Caco-2 (cell line): ENCODE results near the gene LOXL1. TPM values are rescaled to one million over a fixed set of nuclear protein-coding genes. Genes with fewer than 3 reads are reported as not detected.

ENCODE experiments used
- BruUV-seq: library from RNA; stranded (reverse); fragments of 400-500 nt; replicated peaks from 2 replicates; lab custom pipeline; 2021; lab: Mats Ljungman, UMichigan
- CTCF ChIA-PET: fragments of 300-600 bp; sonication (Branson Sonifier 250); formaldehyde crosslinking; loops from one replicate; lab custom pipeline; 2022; ENCODE audit warnings: antibody characterized with exemption; lab: Charles Lee
- POLR2A ChIA-PET: fragments of 300-600 bp; sonication (Branson Sonifier 250); formaldehyde crosslinking; loops from one replicate; lab custom pipeline; 2022; ENCODE audit warnings: antibody characterized with exemption; lab: Charles Lee
- DNase-seq, 2 experiments: peaks; one replicate each; pipeline versions ENCODE4 v3.0.0 to v3.0.0-alpha.2; 2020 to 2022
- H3K27me3 ChIP-seq: replicated peaks from 2 replicates; pipeline ENCODE4 v1.6.0; 2011; ENCODE audit warnings: low read length; ENCODE audit not compliant: control insufficient read depth, insufficient read depth
- H3K36me3 ChIP-seq: 2 replicates; pipeline ENCODE4 v1.5.1; 2011; ENCODE audit warnings: low read length; ENCODE audit not compliant: control insufficient read depth, insufficient read depth
- H3K4me1 ChIP-seq: fragments of 250-450 bp; sonication (Bioruptor Pico); 2 replicates; pipeline ENCODE4 v1.5.1; 2020; ENCODE audit warnings: mild to moderate bottlenecking
- H3K4me3 ChIP-seq: 2 replicates; pipeline ENCODE4 v1.5.1; 2011; ENCODE audit warnings: low read depth, mild to moderate bottlenecking, control low read depth, low read length
- H3K9me3 ChIP-seq: fragments of 250-450 bp; sonication (Bioruptor Pico); 2 replicates; pipeline ENCODE4 v1.5.1; 2020; ENCODE audit warnings: mild to moderate bottlenecking, moderate library complexity
- H3K27ac Mint-ChIP-seq: one replicate; pipeline ENCODE4 v1.8.0; 2022; ENCODE audit warnings: mixed read lengths; ENCODE audit not compliant: unreplicated experiment
- H3K27me3 Mint-ChIP-seq: one replicate; pipeline ENCODE4 v1.8.0; 2022; ENCODE audit warnings: mixed read lengths; ENCODE audit not compliant: insufficient read depth, unreplicated experiment
- H3K36me3 Mint-ChIP-seq: one replicate; pipeline ENCODE4 v1.8.0; 2022; ENCODE audit warnings: mild to moderate bottlenecking, mixed read lengths; ENCODE audit not compliant: insufficient read depth, unreplicated experiment
- H3K4me1 Mint-ChIP-seq: one replicate; pipeline ENCODE4 v1.8.0; 2022; ENCODE audit warnings: low read depth, mixed read lengths; ENCODE audit not compliant: unreplicated experiment
- H3K4me3 Mint-ChIP-seq: one replicate; pipeline ENCODE4 v1.8.0; 2022; ENCODE audit warnings: mild to moderate bottlenecking, moderate library complexity, mixed read lengths; ENCODE audit not compliant: unreplicated experiment
- H3K9me3 Mint-ChIP-seq: one replicate; pipeline ENCODE4 v1.8.0; 2022; ENCODE audit warnings: mixed read lengths; ENCODE audit not compliant: unreplicated experiment
- CTCF ChIP-seq, 2 experiments: fragments of 200-600 bp in 1 of 2; IDR thresholded peaks; 1 replicate in 1 of 2; 2 replicates in 1 of 2; pipeline versions ENCODE4 v1.5.1 to v1.8.0; 2011 to 2022; ENCODE audit warnings: antibody characterized with exemption in 1 of 2, control low read depth in 1 of 2, inconsistent platforms in 1 of 2, low read depth in 1 of 2, low read length in 1 of 2, mild to moderate bottlenecking in 1 of 2, moderate library complexity in 1 of 2; ENCODE audit not compliant: insufficient read depth in 1 of 2, severe bottlenecking in 1 of 2, unreplicated experiment in 1 of 2
- intact Hi-C: fragments of 100-400 bp; cut with micrococcal nuclease; formaldehyde crosslinking; loops from one replicate; pipeline ENCODE4 v1.10.0; 2022; ENCODE audit not compliant: unreplicated experiment
- total RNA-seq: library from RNA; stranded (reverse); gene quantifications from 2 replicates; pipeline ENCODE4 v1.2.3, GENCODE V29; 2022

The LOXL1 gene
- total RNA-seq, 1 experiment from 2014 or later = 3.7 TPM

DNA sequence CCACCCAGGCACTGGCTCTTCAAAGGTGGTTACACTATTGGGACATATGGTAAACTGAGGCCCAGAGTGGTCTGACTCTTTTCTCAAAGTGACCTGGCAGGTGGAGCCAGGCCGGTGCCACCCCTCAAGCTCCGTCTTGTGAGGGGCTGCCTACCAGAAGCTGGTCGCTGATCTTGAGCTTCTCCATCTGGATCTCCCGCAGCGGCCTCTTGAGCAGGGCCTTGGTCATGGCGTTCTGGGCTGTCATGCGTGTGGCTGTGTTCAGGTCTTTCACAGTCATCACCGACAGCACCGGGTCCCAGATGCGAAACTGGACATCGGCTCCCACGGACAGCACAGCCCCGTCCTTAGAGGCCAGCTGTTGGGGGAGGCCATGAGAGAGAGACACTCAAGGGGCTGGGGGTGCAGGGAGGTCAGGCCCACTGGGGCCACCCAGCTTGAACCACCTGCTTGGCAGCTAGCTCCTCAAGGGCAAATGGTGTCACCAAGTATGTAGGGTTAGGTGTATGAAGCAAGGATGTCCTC, 62.2 kb downstream of the LOXL1 start:
- Mint-ChIP-seq H3K36me3 (no peaks in the 10 kb centered on the region), H3K27me3 (no peaks in the 10 kb centered on the region), H3K4me3 (no peak overlapping the region), H3K4me1 (peaks cover 6% of the 10 kb centered on the region), H3K9me3 (no peaks in the 10 kb centered on the region), H3K27ac (no peak overlapping the region)
- H3K27me3 ChIP-seq = no peaks in the 10 kb centered on the region
- peaks cover 4% of the 10 kb centered on the region; the same call in 1 of the 2 replicates for H3K4me1 ChIP-seq
- intact Hi-C loops = no loop called here
- no TSS peak for BruUV-seq
- H3K4me3 ChIP-seq = no peak overlapping the region
- POLR2A ChIA-PET = no interaction called here
- no peak for TF ChIP-seq CTCF (IDR thresholded peaks at IDR 0.05; ENCODE audit: insufficient read depth in 1 of 2, low read depth in 1 of 2, low read length in 1 of 2, severe bottlenecking in 1 of 2, unreplicated experiment in 1 of 2)
- CTCF ChIA-PET = interaction anchor here (1.1 kb wide), 2 partner anchors 16 to 24 kb away, joined by 3 to 4 read pairs; no protein-coding TSS in a partner anchor
- no peaks in the 10 kb centered on the region for H3K36me3 ChIP-seq
- no peak for DNase-seq
- H3K9me3 ChIP-seq = no peaks in the 10 kb centered on the region

DNA sequence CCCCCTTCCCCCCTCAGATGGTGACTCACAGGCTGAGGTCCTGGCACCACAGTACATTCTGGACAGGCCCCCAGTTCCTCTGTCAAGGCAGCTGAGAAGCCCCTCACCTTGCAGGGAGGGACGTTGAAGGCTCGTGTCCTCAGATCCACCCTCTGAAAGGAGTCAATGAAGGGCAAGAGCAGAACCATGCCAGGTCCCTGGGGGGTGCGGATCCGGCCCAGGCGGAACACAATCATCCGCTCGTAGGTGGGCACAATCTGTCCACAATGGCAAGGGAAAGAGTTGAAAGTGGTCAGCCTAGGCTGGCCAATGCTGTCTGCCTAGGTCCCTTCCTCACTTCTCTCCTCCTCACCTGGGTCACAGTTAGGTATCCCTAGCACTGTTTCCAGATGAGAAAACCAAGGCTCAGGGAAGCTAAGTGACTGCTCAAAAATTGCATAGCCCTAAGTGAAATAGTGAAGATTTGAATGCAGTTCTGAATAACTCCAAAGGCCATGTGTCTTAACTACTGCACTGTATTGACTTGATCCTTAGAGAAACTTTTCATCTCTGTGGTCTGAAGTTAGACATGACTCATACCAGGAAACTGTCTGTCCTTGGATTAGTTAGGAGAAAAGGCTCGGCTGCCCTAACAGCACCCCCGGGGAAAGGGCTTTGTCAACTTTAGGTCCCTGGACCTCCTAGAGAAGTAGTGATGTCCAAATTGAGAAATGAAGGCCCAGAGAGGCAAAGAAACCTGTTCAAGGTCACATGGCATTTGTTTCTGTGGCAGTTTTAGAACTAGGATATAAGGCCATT, 62.9 kb downstream of the LOXL1 start:
- DNase-seq = no peak
- intact Hi-C loops = no loop called here
- CTCF ChIA-PET = interaction anchor here (1.0 to 1.1 kb wide), 2 partner anchors 16 kb away, joined by 3 to 4 read pairs; no protein-coding TSS in a partner anchor

More for the DNA sequence above, 62.9 kb downstream of the LOXL1 start:
- Mint-ChIP-seq H3K36me3 (peaks cover under 1% of the 10 kb centered on the region), H3K4me3 (no peak overlapping the region), H3K27ac (no peak overlapping the region), H3K27me3 (no peaks in the 10 kb centered on the region), H3K4me1 (peaks cover 12% of the 10 kb centered on the region), H3K9me3 (no peaks in the 10 kb centered on the region)
- Histone ChIP-seq H3K4me1 (peaks cover 4% of the 10 kb centered on the region; the same call in 1 of the 2 replicates), H3K4me3 (no peak overlapping the region), H3K9me3 (no peaks in the 10 kb centered on the region), H3K27me3 (no peaks in the 10 kb centered on the region), H3K36me3 (no peaks in the 10 kb centered on the region)
- POLR2A ChIA-PET = no interaction called here
- no peak for TF ChIP-seq CTCF (IDR thresholded peaks at IDR 0.05; ENCODE audit: insufficient read depth in 1 of 2, low read depth in 1 of 2, low read length in 1 of 2, severe bottlenecking in 1 of 2, unreplicated experiment in 1 of 2)
- no TSS peak for BruUV-seq
